Transverse colon (tissue), 4 donors: ENCODE results near the gene CERK. TPM values are rescaled to one million over a fixed set of nuclear protein-coding genes. Genes with fewer than 3 reads are reported as not detected.

ENCODE experiments used
- DNase-seq: peaks from one replicate; pipeline ENCODE4 v3.0.0-alpha.2; 2019
- H3K27ac ChIP-seq, 4 donors: fragments of 200-600 bp; sonication (generic); 2 replicates each; pipeline ENCODE4 v1.5.1; 2016 to 2018; ENCODE audit warnings: inconsistent platforms in 4 of 4
- H3K27me3 ChIP-seq: fragments of 200-600 bp; sonication (generic); 2 replicates; pipeline ENCODE4 v1.5.1; 2017; ENCODE audit warnings: inconsistent platforms
- H3K36me3 ChIP-seq, 4 donors: fragments of 200-600 bp; sonication (generic); 2 replicates each; pipeline ENCODE4 v1.5.1; 2017 to 2019; ENCODE audit warnings: inconsistent platforms in 4 of 4
- H3K4me1 ChIP-seq, 4 donors: fragments of 200-600 bp; sonication (generic); 2 replicates each; pipeline ENCODE4 v1.5.1; 2017 to 2020; ENCODE audit warnings: inconsistent platforms in 4 of 4
- H3K4me3 ChIP-seq, 4 donors: fragments of 200-600 bp; sonication (generic); 1 replicate in 1 of 4; 2 replicates in 3 of 4; pipeline versions ENCODE4 v1.5.1 to v1.6.1; 2017 to 2019; ENCODE audit warnings: inconsistent platforms in 4 of 4
- H3K9me3 ChIP-seq, 2 donors: fragments of 200-600 bp; sonication (generic); 2 replicates each; pipeline ENCODE4 v1.5.1; 2017 to 2019; ENCODE audit warnings: inconsistent platforms in 2 of 2
- EP300 ChIP-seq: sonication (generic); formaldehyde crosslinking; IDR thresholded peaks from one replicate; pipeline ENCODE4 v1.6.1; 2017; ENCODE audit warnings: antibody characterized with exemption, low read depth
- POLR2A ChIP-seq: fragments of 450-650 bp; IDR thresholded peaks from one replicate; pipeline ENCODE4 v1.6.1; 2016; ENCODE audit warnings: antibody characterized with exemption, mild to moderate bottlenecking, moderate library complexity
- POLR2AphosphoS5 ChIP-seq, 3 donors: sonication (generic); formaldehyde crosslinking; IDR thresholded peaks; one replicate each; pipeline ENCODE4 v1.6.1; 2016; ENCODE audit warnings: antibody characterized with exemption in 3 of 3
- WGBS, 2 donors: methylation state at CpG; one replicate each; pipeline ENCODE4 v1.1.5; 2018; ENCODE audit warnings: low coverage in 1 of 2; 5-methylcytosine and 5-hydroxymethylcytosine counted together
- in situ Hi-C, 4 donors: fragments of 200-750 bp; cut with MboI; loops; one replicate each; pipeline versions ENCODE4 v1.15.0 to v1.15.1; 2017; ENCODE audit warnings: low sequenced_read_pairs in 3 of 4, low pct_ligation_motif_present in 1 of 4, low pct_unique_long_range_greater_than_20kb in 1 of 4
- intact Hi-C: fragments of 100-400 bp; cut with DNase I; formaldehyde crosslinking; loops from one replicate; pipeline ENCODE4 v1.15.1; 2023; ENCODE audit warnings: low total_unique reads
- total RNA-seq, 4 donors: library from RNA; depleted of rRNA; stranded (reverse); fragments of >200 nt; gene quantifications; one replicate each; pipeline ENCODE4 v1.1.0, GENCODE V29; 2016
- TF ChIP-seq, protein P1 (sequence below), 5 experiments: fragments of 200-600 bp in 3 of 5; fragments of 450-650 bp in 2 of 5; sonication (generic) in 3 of 5; IDR thresholded peaks; 1 replicate in 2 of 5; 2 replicates in 3 of 5; pipeline ENCODE4 v1.5.1; 2016 to 2017; ENCODE audit warnings: antibody characterized with exemption in 5 of 5, inconsistent platforms in 3 of 5, mild to moderate bottlenecking in 2 of 5, moderate library complexity in 1 of 5

The CERK gene
- total RNA-seq, 4 donors from 2014 or later: 13.7 to 72.2 (median 63.5) TPM

DNA sequence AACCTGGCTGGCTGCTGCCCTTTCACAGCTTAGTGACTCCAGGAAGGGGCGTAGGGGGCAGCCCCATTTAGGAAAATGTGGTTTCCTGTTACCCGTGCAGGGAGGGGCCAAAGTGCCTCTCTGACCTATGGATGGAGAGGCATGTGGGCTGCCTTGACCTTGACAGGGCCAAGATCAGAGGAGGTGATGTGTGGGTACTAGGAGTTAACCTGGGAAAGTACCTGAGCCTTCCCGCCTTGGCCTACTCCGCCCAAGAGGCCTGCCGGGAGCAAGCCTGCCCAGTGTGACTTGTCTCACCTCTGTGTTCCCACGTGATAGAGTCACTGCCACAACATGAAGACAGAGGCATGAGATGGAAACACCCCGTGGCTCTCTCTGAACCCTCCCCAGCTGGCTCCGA is 84.5 kb downstream of the CERK start:
- H3K4me3 ChIP-seq: no peak overlapping the region
- H3K27ac ChIP-seq: peak overlapping the region in 3 of 4 donors; percentile 51 to 66 (median 60)
- 41% methylated on average over 7 of the region's 8 CpGs; no CpG with 5 or more reads in 1 of the 2 donors for WGBS, 2 donors

DNA sequence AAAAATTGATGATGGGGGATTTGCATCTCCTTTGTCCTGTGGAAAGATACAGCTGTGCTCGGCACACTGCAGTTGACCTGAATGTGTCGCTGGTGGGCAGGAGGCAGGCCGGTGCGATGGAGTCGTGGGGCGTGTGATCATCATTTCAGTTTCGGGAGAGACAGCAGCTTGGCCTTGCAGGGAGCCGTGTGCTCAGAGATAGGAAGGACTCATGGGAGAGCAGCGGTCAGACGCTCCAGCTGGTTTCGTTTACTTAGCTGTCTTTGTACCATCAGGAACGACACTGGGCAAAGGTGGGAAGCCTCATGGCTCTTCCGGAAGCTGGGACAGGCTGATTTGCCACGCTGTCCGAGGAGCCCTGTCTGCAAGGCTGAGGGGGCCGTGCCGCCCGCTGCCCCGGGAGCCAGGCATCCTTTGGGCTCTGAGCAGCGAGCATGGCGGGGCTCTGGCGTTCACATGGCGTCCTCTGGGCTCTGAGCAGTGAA is 85.2 kb downstream of the CERK start:
- TF ChIP-seq POLR2A (no peak), EP300 (no peak), POLR2AphosphoS5 (IDR thresholded peaks at IDR 0.05) (no peak)
- TF ChIP-seq, protein P1, sequence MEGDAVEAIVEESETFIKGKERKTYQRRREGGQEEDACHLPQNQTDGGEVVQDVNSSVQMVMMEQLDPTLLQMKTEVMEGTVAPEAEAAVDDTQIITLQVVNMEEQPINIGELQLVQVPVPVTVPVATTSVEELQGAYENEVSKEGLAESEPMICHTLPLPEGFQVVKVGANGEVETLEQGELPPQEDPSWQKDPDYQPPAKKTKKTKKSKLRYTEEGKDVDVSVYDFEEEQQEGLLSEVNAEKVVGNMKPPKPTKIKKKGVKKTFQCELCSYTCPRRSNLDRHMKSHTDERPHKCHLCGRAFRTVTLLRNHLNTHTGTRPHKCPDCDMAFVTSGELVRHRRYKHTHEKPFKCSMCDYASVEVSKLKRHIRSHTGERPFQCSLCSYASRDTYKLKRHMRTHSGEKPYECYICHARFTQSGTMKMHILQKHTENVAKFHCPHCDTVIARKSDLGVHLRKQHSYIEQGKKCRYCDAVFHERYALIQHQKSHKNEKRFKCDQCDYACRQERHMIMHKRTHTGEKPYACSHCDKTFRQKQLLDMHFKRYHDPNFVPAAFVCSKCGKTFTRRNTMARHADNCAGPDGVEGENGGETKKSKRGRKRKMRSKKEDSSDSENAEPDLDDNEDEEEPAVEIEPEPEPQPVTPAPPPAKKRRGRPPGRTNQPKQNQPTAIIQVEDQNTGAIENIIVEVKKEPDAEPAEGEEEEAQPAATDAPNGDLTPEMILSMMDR (IDR thresholded peaks at IDR 0.05): no peak
- Histone ChIP-seq H3K9me3 (no peaks in the 10 kb centered on the region), H3K27me3 (no peaks in the 10 kb centered on the region), H3K4me3 (no peak overlapping the region), H3K27ac (peak overlapping the region; percentile 51 to 66 (median 63)), H3K36me3 (no peaks in the 10 kb centered on the region), H3K4me1 (peaks cover 16 to 39% (median 24%) of the 10 kb centered on the region in 4 donors)
- DNase-seq: no peak
- intact Hi-C loops: no loop called here
- 75% methylated on average over 23 of the region's 23 CpGs; no CpG with 5 or more reads in 1 of the 2 donors for WGBS, 2 donors
- in situ Hi-C loops: no loop called here

More for the DNA sequence above, 84.5 kb downstream of the CERK start:
- Histone ChIP-seq H3K4me1 (peaks cover 16 to 39% (median 24%) of the 10 kb centered on the region in 4 donors), H3K36me3 (no peaks in the 10 kb centered on the region), H3K27me3 (no peaks in the 10 kb centered on the region), H3K9me3 (no peaks in the 10 kb centered on the region)
- in situ Hi-C loops: no loop called here
- intact Hi-C loops: no loop called here
- peak; percentile 36 for DNase-seq
- TF ChIP-seq POLR2A (no peak), EP300 (no peak), POLR2AphosphoS5 (IDR thresholded peaks at IDR 0.05) (no peak)
- TF ChIP-seq, protein P1 (IDR thresholded peaks at IDR 0.05): no peak

DNA sequence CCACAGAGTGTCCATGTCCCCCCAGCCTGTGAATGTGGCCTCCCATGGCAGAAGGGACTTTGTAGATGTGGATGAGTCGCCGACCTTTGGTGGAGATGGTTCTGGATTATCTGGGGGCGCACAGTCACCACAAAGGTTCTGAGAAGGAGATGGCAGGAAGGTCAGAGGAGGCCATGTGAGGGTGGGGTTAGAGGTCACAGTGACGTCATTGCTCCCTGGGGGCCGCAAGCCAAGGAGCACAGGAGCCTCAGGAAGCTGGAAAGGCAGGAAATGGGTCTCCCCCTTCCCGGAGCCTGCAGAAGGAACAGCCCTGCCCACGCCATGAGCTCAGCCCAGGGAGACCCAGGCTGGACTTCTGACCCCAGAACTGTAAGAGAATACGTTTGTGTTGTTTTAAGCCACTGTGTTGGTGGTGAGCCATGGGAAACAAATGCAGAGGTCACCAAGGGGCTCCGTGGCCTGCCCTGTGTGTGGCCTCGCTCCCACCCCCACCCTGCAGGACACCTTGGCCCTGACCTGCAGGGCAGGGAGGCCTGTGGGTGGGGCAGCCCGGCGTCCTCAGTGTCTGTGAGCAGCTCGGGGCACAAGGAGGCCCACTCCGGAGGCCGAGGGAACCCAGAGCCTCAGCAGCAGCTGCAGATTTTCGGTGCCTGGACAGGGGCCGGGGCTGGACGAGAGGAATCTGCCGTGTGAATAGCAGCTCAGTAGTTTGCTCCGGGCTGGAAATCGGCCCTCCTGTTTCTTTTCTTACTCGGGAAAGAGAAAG is 85.8 kb downstream of the CERK start:
- peaks cover 17 to 43% (median 26%) of the 10 kb centered on the region in 4 donors for H3K4me1 ChIP-seq
- H3K27ac ChIP-seq: peak overlapping the region; percentile 51 to 66 (median 63)
- intact Hi-C loops (no loop called here), in situ Hi-C loops (no loop called here)
- TF ChIP-seq POLR2AphosphoS5 (IDR thresholded peaks at IDR 0.05): peak in 1 of 3 donors; percentile 7
- TF ChIP-seq POLR2A: no peak
- TF ChIP-seq EP300: no peak
- TF ChIP-seq, protein P1 (IDR thresholded peaks at IDR 0.05): no peak
- H3K27me3 ChIP-seq: no peaks in the 10 kb centered on the region
- no peaks in the 10 kb centered on the region for H3K9me3 ChIP-seq
- no peaks in the 10 kb centered on the region for H3K36me3 ChIP-seq
- no peak overlapping the region for H3K4me3 ChIP-seq
- WGBS, 2 donors: 69% methylated on average over 22 of the region's 22 CpGs; no CpG with 5 or more reads in 1 of the 2 donors
- peak; percentile 48 for DNase-seq

- Histone ChIP-seq H3K4me1 (peaks cover 21 to 45% (median 32%) of the 10 kb centered on the region in 4 donors), H3K27ac (no peak overlapping the region), H3K36me3 (no peaks in the 10 kb centered on the region), H3K4me3 (no peak overlapping the region), H3K9me3 (no peaks in the 10 kb centered on the region), H3K27me3 (no peaks in the 10 kb centered on the region)
- no peak for TF ChIP-seq POLR2AphosphoS5 (IDR thresholded peaks at IDR 0.05)
- no peak for TF ChIP-seq POLR2A
- TF ChIP-seq, protein P1 (IDR thresholded peaks at IDR 0.05): no peak
- no peak for TF ChIP-seq EP300
- in situ Hi-C loops (no loop called here), intact Hi-C loops (no loop called here)
- DNase-seq: no peak
- WGBS, 2 donors: 96% methylated on average over 16 of the region's 16 CpGs; no CpG with 5 or more reads in 1 of the 2 donors
Measured at GRCh38 chr22:46651316-46651715, 86.7 kb downstream of the CERK start.
